ENCODE results near the gene ADCY3. TPM values are rescaled to one million over a fixed set of nuclear protein-coding genes. Genes with fewer than 3 reads are reported as not detected.

ADCY3 gene
- total RNA-seq, 3 donors from 2014 or later (not counting 1 experiment from before 2014, with no cell fraction given) = 5.4 to 9.2 (median 7.6) TPM

- DNase-seq (no peak), ATAC-seq (no peak)
- 84% methylated on average over 5 of the region's 6 CpGs for WGBS (ENCODE audit: insufficient coverage)
- intact Hi-C loops (cut with micrococcal nuclease) = no loop called here
- Mint-ChIP-seq H3K27ac (no peak overlapping the region), H3K9me3 (no peaks in the 10 kb centered on the region), H3K4me3 (no peak overlapping the region), H3K27me3 (ENCODE audit: low read depth in 2 of 2) (no peaks in the 10 kb centered on the region), H3K36me3 (no peaks in the 10 kb centered on the region), H3K4me1 (no peaks in the 10 kb centered on the region)
- no peak for TF ChIP-seq CTCF (IDR thresholded peaks at IDR 0.05)
- Histone ChIP-seq H3K36me3 (ENCODE audit: control insufficient read depth, insufficient read depth, low read length) (no peaks in the 10 kb centered on the region), H3K4me3 (ENCODE audit: low read length) (no peak overlapping the region), H3K9me3 (ENCODE audit: control insufficient read depth, insufficient read depth, low read length) (no peaks in the 10 kb centered on the region), H3K27me3 (ENCODE audit: control insufficient read depth, insufficient read depth, low read length) (no peaks in the 10 kb centered on the region), H3K27ac (ENCODE audit: low read length) (no peak overlapping the region), H3K4me1 (ENCODE audit: control insufficient read depth, insufficient read depth, low read length) (no peaks in the 10 kb centered on the region)
These were observed 19.3 kb upstream of the ADCY3 start for GRCh38 chr2:24939353-24939752.

- WGBS (ENCODE audit: insufficient coverage) = 78% methylated on average over 1 of the region's 2 CpGs
- no peaks in the 10 kb centered on the region for H3K36me3 ChIP-seq (ENCODE audit: control insufficient read depth, insufficient read depth, low read length)
- no peaks in the 10 kb centered on the region for H3K27me3 ChIP-seq (ENCODE audit: control insufficient read depth, insufficient read depth, low read length)
- Mint-ChIP-seq H3K27me3 (ENCODE audit: low read depth in 2 of 2) (no peaks in the 10 kb centered on the region), H3K4me1 (no peaks in the 10 kb centered on the region), H3K27ac (no peak overlapping the region), H3K36me3 (no peaks in the 10 kb centered on the region), H3K9me3 (no peaks in the 10 kb centered on the region), H3K4me3 (no peak overlapping the region)
- ATAC-seq (no peak), DNase-seq (no peak)
- H3K4me3 ChIP-seq (ENCODE audit: low read length) = no peak overlapping the region
- intact Hi-C loops (cut with micrococcal nuclease) = no loop called here
- H3K27ac ChIP-seq (ENCODE audit: low read length) = no peak overlapping the region
- no peaks in the 10 kb centered on the region for H3K4me1 ChIP-seq (ENCODE audit: control insufficient read depth, insufficient read depth, low read length)
- TF ChIP-seq CTCF (IDR thresholded peaks at IDR 0.05) = no peak
- no peaks in the 10 kb centered on the region for H3K9me3 ChIP-seq (ENCODE audit: control insufficient read depth, insufficient read depth, low read length)
These were observed 17.2 kb upstream of the ADCY3 start for GRCh38 chr2:24937236-24937635.

GRCh38 chr2:24935145-24935544 is 15.1 kb upstream of the ADCY3 start:
- TF ChIP-seq CTCF (IDR thresholded peaks at IDR 0.05) = no peak
- no peaks in the 10 kb centered on the region for H3K27me3 Mint-ChIP-seq (ENCODE audit: low read depth in 2 of 2)
- H3K27ac ChIP-seq (ENCODE audit: low read length) = no peak overlapping the region
- ATAC-seq = no peak
- no peaks in the 10 kb centered on the region for H3K36me3 ChIP-seq (ENCODE audit: control insufficient read depth, insufficient read depth, low read length)
- H3K27ac Mint-ChIP-seq = no peak overlapping the region
- no peaks in the 10 kb centered on the region for H3K9me3 ChIP-seq (ENCODE audit: control insufficient read depth, insufficient read depth, low read length)
- no peaks in the 10 kb centered on the region for H3K27me3 ChIP-seq (ENCODE audit: control insufficient read depth, insufficient read depth, low read length)
- no peaks in the 10 kb centered on the region for H3K36me3 Mint-ChIP-seq
- WGBS (ENCODE audit: insufficient coverage) = 94% methylated on average over 3 of the region's 5 CpGs
- no peak overlapping the region for H3K4me3 Mint-ChIP-seq
- H3K4me1 ChIP-seq (ENCODE audit: control insufficient read depth, insufficient read depth, low read length) = no peaks in the 10 kb centered on the region
- DNase-seq = no peak
- peaks cover 7 to 9% of the 10 kb centered on the region in 2 donors for H3K4me1 Mint-ChIP-seq
- no peak overlapping the region for H3K4me3 ChIP-seq (ENCODE audit: low read length)
- no peaks in the 10 kb centered on the region for H3K9me3 Mint-ChIP-seq
- intact Hi-C loops (cut with micrococcal nuclease) = no loop called here

- Mint-ChIP-seq H3K4me1 (peaks cover 7 to 9% of the 10 kb centered on the region in 2 donors), H3K36me3 (no peaks in the 10 kb centered on the region), H3K9me3 (no peaks in the 10 kb centered on the region), H3K4me3 (no peak overlapping the region), H3K27ac (no peak overlapping the region), H3K27me3 (ENCODE audit: low read depth in 2 of 2) (no peaks in the 10 kb centered on the region)
- TF ChIP-seq CTCF (IDR thresholded peaks at IDR 0.05) = no peak
- H3K9me3 ChIP-seq (ENCODE audit: control insufficient read depth, insufficient read depth, low read length) = no peaks in the 10 kb centered on the region
- ATAC-seq = no peak
- no peaks in the 10 kb centered on the region for H3K27me3 ChIP-seq (ENCODE audit: control insufficient read depth, insufficient read depth, low read length)
- intact Hi-C loops (cut with micrococcal nuclease) = no loop called here
- WGBS (ENCODE audit: insufficient coverage) = 87% methylated on average over 5 of the region's 5 CpGs
- H3K4me1 ChIP-seq (ENCODE audit: control insufficient read depth, insufficient read depth, low read length) = no peaks in the 10 kb centered on the region
- H3K36me3 ChIP-seq (ENCODE audit: control insufficient read depth, insufficient read depth, low read length) = no peaks in the 10 kb centered on the region
- H3K4me3 ChIP-seq (ENCODE audit: low read length) = no peak overlapping the region
- H3K27ac ChIP-seq (ENCODE audit: low read length) = no peak overlapping the region
- DNase-seq = no peak
These were observed 12.7 kb upstream of the ADCY3 start for GRCh38 chr2:24932715-24933114.
